DMS79 treated with DMSO at 0.1 percent for 48 hours (cell line): ENCODE measurements around the gene USP17L10.
"Not testable (repeated sequence)": the region's sequence is repeated elsewhere in the genome, so short reads cannot be mapped to it uniquely, and the experiment has no call there.

Experiments used
- DNase-seq: peaks from one replicate; lab custom pipeline; 2025; lab: John Stamatoyannopoulos, UW

Gene USP17L10

GRCh38 chr4:9210357-9210756 is at the start of gene USP17L10:
Gene USP17L10, plus strand, starts transcription at chr4:9210657. Its CDS starts 0 bp downstream, at chr4:9210657.
- not testable (repeated sequence) for DNase-seq

- not testable (repeated sequence) for DNase-seq
These were observed 44.5 kb upstream of the USP17L10 start for GRCh38 chr4:9165990-9166389.

- not testable (repeated sequence) for DNase-seq
These were observed 40.5 kb upstream of the USP17L10 start, which contains the start of gene FAM90A26 for GRCh38 chr4:9169791-9170459. Gene FAM90A26, plus strand, starts transcription at chr4:9170409. Its CDS starts 2,764 bp downstream, at chr4:9173173.

GRCh38 chr4:9214701-9215100 is 4.2 kb downstream of the USP17L10 start:
- not testable (repeated sequence) for DNase-seq

- not testable (repeated sequence) for DNase-seq
These were observed 4.6 kb downstream of the USP17L10 start, which contains the start of gene USP17L11 for GRCh38 chr4:9215105-9215504. Gene USP17L11, plus strand, starts transcription at chr4:9215405. Its CDS starts 0 bp downstream, at chr4:9215405.

- not testable (repeated sequence) for DNase-seq
These were observed 9.4 kb downstream of the USP17L10 start, which contains the start of gene USP17L12 for GRCh38 chr4:9219852-9220251. Gene USP17L12, plus strand, starts transcription at chr4:9220152. Its CDS starts 0 bp downstream, at chr4:9220152.

- not testable (repeated sequence) for DNase-seq
These were observed 14.1 kb downstream of the USP17L10 start, which contains the start of gene USP17L13 for GRCh38 chr4:9224596-9224995. Gene USP17L13, plus strand, starts transcription at chr4:9224896. Its CDS starts 0 bp downstream, at chr4:9224896.

GRCh38 chr4:9230249-9230648 is 19.8 kb downstream of the USP17L10 start:
- DNase-seq = not testable (repeated sequence)

- DNase-seq = not testable (repeated sequence)
These were observed 23.6 kb downstream of the USP17L10 start, which contains the start of gene USP17L15 for GRCh38 chr4:9234085-9234484. Gene USP17L15, plus strand, starts transcription at chr4:9234385. Its CDS starts 0 bp downstream, at chr4:9234385.

GRCh38 chr4:9238461-9238860 is 28.0 kb downstream of the USP17L10 start:
- DNase-seq = not testable (repeated sequence)

GRCh38 chr4:9243579-9243978 is 33.1 kb downstream of the USP17L10 start, which contains the start of gene USP17L17:
Gene USP17L17, plus strand, starts transcription at chr4:9243879. Its CDS starts 0 bp downstream, at chr4:9243879.
- DNase-seq = not testable (repeated sequence)

- not testable (repeated sequence) for DNase-seq
These were observed 37.7 kb downstream of the USP17L10 start, which contains the start of gene USP17L18 for GRCh38 chr4:9247953-9248680. Gene USP17L18, plus strand, starts transcription at chr4:9248630. Its CDS starts 0 bp downstream, at chr4:9248630.

GRCh38 chr4:9253078-9253477 is 42.6 kb downstream of the USP17L10 start, which contains the start of gene USP17L19:
Gene USP17L19, plus strand, starts transcription at chr4:9253378. Its CDS starts 0 bp downstream, at chr4:9253378.
- DNase-seq = not testable (repeated sequence)

- not testable (repeated sequence) for DNase-seq
These were observed 47.4 kb downstream of the USP17L10 start, which contains the start of gene USP17L20 for GRCh38 chr4:9257824-9258223. Gene USP17L20, plus strand, starts transcription at chr4:9258124. Its CDS starts 0 bp downstream, at chr4:9258124.
